GM23338 (cell line): ENCODE results near the gene EEF1AKMT2. TPM values are rescaled to one million over a fixed set of nuclear protein-coding genes. Genes with fewer than 3 reads are reported as not detected.

Experiments
- CREB1 ChIP-seq: fragments of 250-450 bp; sonication (Bioruptor Pico); IDR thresholded peaks from 2 replicates; pipeline ENCODE4 v1.5.0; 2020; ENCODE audit warnings: low read depth, mild to moderate bottlenecking, moderate library complexity
- ETS1 ChIP-seq: IDR thresholded peaks from 2 replicates; pipeline ENCODE4 v1.6.1; 2016; ENCODE audit warnings: antibody characterized with exemption
- EZH2phosphoT487 ChIP-seq: fragments of 200-600 bp; sonication (generic); IDR thresholded peaks from one replicate; pipeline ENCODE4 v1.8.1; 2018; ENCODE audit warnings: antibody characterized with exemption; ENCODE audit not compliant: unreplicated experiment
- JUNB ChIP-seq: IDR thresholded peaks from one replicate; pipeline ENCODE4 v1.6.1; 2016; ENCODE audit warnings: antibody characterized with exemption; ENCODE audit not compliant: unreplicated experiment
- NANOG ChIP-seq: IDR thresholded peaks from 2 replicates; pipeline ENCODE4 v1.6.1; 2016; ENCODE audit warnings: antibody characterized with exemption, borderline replicate concordance
- POLR2AphosphoS5 ChIP-seq: IDR thresholded peaks from 2 replicates; pipeline ENCODE4 v1.6.1; 2016; ENCODE audit warnings: antibody characterized with exemption, low read depth
- STAT1 ChIP-seq: IDR thresholded peaks from one replicate; pipeline ENCODE4 v1.6.1; 2016; ENCODE audit warnings: antibody characterized with exemption; ENCODE audit not compliant: unreplicated experiment
- ZNF331 ChIP-seq: fragments of 250-450 bp; sonication (Bioruptor Pico); IDR thresholded peaks from 2 replicates; pipeline ENCODE4 v1.5.0; 2020; ENCODE audit warnings: low read depth, mild to moderate bottlenecking, moderate library complexity
- polyA plus RNA-seq: library from polyadenylated mRNA; unstranded; fragments of >200 nt; fragmentation: Nextera tagmentation; extraction: Ambion mirVana; gene quantifications from 2 replicates; pipeline ENCODE4 v1.2.1, GENCODE V29; 2016
- total RNA-seq: library from RNA; depleted of rRNA; stranded (reverse); fragments of >200 nt; shearing (Covaris generic); gene quantifications from 2 replicates; pipeline ENCODE4 v1.2.3, GENCODE V29; 2014
- TF ChIP-seq, protein P1 (sequence below): fragments of 250-450 bp; sonication (Bioruptor Pico); IDR thresholded peaks from 2 replicates; pipeline ENCODE4 v1.5.0; 2020; ENCODE audit warnings: mild to moderate bottlenecking, moderate library complexity
- TF ChIP-seq, protein P2 (sequence below), 2 experiments: fragments of 200-600 bp in 1 of 2; sonication (generic) in 1 of 2; conservative IDR thresholded peaks; 2 replicates each; pipeline versions ENCODE4 v1.5.1 to v1.6.1; 2016 to 2017; ENCODE audit warnings: antibody characterized with exemption in 2 of 2, low read depth in 2 of 2, mild to moderate bottlenecking in 2 of 2, moderate library complexity in 1 of 2

The EEF1AKMT2 gene
- total and polyA plus RNA-seq, 2 experiments from 2014 or later: 35.0 to 38.0 TPM

DNA sequence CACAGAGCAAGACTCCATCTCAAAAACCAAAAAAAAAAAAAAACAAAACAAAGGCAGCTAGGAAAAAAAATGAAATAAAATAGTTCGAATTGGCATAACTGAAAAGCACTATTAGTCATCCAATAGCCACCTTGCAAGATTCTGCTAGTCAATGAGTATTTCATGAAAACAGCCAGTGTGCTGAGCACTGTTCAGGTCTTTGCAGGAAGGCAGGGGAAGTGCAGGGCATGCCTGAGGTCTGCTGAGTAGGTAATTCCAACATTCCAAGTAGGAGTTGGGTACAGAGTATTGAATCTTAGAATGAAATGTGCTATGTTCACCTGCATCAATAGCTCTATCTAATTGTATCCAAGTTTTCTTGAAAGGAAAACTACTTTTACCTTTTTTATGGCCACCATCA, 32.8 kb upstream of the EEF1AKMT2 start (continued):
- TF ChIP-seq, protein P1, sequence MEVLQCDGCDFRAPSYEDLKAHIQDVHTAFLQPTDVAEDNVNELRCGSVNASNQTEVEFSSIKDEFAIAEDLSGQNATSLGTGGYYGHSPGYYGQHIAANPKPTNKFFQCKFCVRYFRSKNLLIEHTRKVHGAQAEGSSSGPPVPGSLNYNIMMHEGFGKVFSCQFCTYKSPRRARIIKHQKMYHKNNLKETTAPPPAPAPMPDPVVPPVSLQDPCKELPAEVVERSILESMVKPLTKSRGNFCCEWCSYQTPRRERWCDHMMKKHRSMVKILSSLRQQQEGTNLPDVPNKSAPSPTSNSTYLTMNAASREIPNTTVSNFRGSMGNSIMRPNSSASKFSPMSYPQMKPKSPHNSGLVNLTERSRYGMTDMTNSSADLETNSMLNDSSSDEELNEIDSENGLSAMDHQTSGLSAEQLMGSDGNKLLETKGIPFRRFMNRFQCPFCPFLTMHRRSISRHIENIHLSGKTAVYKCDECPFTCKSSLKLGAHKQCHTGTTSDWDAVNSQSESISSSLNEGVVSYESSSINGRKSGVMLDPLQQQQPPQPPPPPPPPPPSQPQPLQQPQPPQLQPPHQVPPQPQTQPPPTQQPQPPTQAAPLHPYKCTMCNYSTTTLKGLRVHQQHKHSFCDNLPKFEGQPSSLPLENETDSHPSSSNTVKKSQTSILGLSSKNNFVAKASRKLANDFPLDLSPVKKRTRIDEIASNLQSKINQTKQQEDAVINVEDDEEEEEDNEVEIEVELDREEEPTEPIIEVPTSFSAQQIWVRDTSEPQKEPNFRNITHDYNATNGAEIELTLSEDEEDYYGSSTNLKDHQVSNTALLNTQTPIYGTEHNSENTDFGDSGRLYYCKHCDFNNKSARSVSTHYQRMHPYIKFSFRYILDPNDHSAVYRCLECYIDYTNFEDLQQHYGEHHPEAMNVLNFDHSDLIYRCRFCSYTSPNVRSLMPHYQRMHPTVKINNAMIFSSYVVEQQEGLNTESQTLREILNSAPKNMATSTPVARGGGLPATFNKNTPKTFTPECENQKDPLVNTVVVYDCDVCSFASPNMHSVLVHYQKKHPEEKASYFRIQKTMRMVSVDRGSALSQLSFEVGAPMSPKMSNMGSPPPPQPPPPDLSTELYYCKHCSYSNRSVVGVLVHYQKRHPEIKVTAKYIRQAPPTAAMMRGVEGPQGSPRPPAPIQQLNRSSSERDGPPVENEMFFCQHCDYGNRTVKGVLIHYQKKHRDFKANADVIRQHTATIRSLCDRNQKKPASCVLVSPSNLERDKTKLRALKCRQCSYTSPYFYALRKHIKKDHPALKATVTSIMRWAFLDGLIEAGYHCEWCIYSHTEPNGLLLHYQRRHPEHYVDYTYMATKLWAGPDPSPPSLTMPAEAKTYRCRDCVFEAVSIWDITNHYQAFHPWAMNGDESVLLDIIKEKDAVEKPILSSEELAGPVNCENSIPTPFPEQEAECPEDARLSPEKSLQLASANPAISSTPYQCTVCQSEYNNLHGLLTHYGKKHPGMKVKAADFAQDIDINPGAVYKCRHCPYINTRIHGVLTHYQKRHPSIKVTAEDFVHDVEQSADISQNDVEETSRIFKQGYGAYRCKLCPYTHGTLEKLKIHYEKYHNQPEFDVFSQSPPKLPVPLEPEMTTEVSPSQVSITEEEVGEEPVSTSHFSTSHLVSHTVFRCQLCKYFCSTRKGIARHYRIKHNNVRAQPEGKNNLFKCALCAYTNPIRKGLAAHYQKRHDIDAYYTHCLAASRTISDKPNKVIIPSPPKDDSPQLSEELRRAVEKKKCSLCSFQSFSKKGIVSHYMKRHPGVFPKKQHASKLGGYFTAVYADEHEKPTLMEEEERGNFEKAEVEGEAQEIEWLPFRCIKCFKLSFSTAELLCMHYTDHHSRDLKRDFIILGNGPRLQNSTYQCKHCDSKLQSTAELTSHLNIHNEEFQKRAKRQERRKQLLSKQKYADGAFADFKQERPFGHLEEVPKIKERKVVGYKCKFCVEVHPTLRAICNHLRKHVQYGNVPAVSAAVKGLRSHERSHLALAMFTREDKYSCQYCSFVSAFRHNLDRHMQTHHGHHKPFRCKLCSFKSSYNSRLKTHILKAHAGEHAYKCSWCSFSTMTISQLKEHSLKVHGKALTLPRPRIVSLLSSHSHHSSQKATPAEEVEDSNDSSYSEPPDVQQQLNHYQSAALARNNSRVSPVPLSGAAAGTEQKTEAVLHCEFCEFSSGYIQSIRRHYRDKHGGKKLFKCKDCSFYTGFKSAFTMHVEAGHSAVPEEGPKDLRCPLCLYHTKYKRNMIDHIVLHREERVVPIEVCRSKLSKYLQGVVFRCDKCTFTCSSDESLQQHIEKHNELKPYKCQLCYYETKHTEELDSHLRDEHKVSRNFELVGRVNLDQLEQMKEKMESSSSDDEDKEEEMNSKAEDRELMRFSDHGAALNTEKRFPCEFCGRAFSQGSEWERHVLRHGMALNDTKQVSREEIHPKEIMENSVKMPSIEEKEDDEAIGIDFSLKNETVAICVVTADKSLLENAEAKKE: no peak
- TF ChIP-seq CREB1 (CRISPR knock-in tag) (no peak), JUNB (no peak), NANOG (no peak), EZH2phosphoT487 (no peak), ZNF331 (CRISPR knock-in tag) (no peak), STAT1 (no peak), ETS1 (no peak), POLR2AphosphoS5 (no peak)
- TF ChIP-seq, protein P2, sequence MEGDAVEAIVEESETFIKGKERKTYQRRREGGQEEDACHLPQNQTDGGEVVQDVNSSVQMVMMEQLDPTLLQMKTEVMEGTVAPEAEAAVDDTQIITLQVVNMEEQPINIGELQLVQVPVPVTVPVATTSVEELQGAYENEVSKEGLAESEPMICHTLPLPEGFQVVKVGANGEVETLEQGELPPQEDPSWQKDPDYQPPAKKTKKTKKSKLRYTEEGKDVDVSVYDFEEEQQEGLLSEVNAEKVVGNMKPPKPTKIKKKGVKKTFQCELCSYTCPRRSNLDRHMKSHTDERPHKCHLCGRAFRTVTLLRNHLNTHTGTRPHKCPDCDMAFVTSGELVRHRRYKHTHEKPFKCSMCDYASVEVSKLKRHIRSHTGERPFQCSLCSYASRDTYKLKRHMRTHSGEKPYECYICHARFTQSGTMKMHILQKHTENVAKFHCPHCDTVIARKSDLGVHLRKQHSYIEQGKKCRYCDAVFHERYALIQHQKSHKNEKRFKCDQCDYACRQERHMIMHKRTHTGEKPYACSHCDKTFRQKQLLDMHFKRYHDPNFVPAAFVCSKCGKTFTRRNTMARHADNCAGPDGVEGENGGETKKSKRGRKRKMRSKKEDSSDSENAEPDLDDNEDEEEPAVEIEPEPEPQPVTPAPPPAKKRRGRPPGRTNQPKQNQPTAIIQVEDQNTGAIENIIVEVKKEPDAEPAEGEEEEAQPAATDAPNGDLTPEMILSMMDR (conservative IDR thresholded peaks at IDR 0.05; ENCODE audit: low read depth in 2 of 2): no peak
